Hepatocyte (in vitro differentiated cells): ENCODE results near the gene SGCD. TPM values are rescaled to one million over a fixed set of nuclear protein-coding genes. Genes with fewer than 3 reads are reported as not detected.

Experiments used
- DNase-seq: peaks from one replicate; pipeline ENCODE4 v3.0.0-alpha.2; 2016; ENCODE audit warnings: low spot score
- H2AFZ ChIP-seq: fragments of 200-600 bp; sonication (generic); 2 replicates; pipeline ENCODE4 v1.6.0; 2016; ENCODE audit warnings: antibody characterized with exemption, mild to moderate bottlenecking
- H3K27ac ChIP-seq: fragments of 200-600 bp; sonication (generic); 2 replicates; pipeline ENCODE4 v1.5.1; 2016; ENCODE audit warnings: mild to moderate bottlenecking
- H3K27me3 ChIP-seq: fragments of 200-600 bp; sonication (generic); 2 replicates; pipeline ENCODE4 v1.6.1; 2016
- H3K36me3 ChIP-seq: fragments of 200-600 bp; sonication (generic); replicated peaks from 2 replicates; pipeline ENCODE4 v1.5.1; 2016; ENCODE audit warnings: low read depth; ENCODE audit not compliant: insufficient read depth
- H3K4me1 ChIP-seq: fragments of 200-600 bp; sonication (generic); 2 replicates; pipeline ENCODE4 v1.5.1; 2016; ENCODE audit warnings: mild to moderate bottlenecking, moderate library complexity; ENCODE audit not compliant: insufficient read depth
- H3K4me2 ChIP-seq: fragments of 200-600 bp; sonication (generic); 2 replicates; pipeline ENCODE4 v1.6.0; 2016
- H3K4me3 ChIP-seq: fragments of 200-600 bp; sonication (generic); 2 replicates; pipeline ENCODE4 v1.5.1; 2016; ENCODE audit warnings: mild to moderate bottlenecking
- H3K79me2 ChIP-seq: fragments of 200-600 bp; sonication (generic); 2 replicates; pipeline ENCODE4 v1.6.0; 2017; ENCODE audit warnings: mild to moderate bottlenecking
- H3K9me2 ChIP-seq: fragments of 200-600 bp; sonication (generic); replicated peaks from 2 replicates; pipeline ENCODE4 v1.6.0; 2017; ENCODE audit warnings: mild to moderate bottlenecking; ENCODE audit not compliant: insufficient read depth
- H3K9me3 ChIP-seq: fragments of 200-600 bp; sonication (generic); 2 replicates; pipeline ENCODE4 v1.5.1; 2016; ENCODE audit warnings: low read depth, mild to moderate bottlenecking
- H4K20me1 ChIP-seq: fragments of 200-600 bp; sonication (generic); 2 replicates; pipeline ENCODE4 v1.6.0; 2016; ENCODE audit warnings: mild to moderate bottlenecking; ENCODE audit not compliant: insufficient read depth, poor library complexity, severe bottlenecking
- CTCF ChIP-seq: fragments of 200-600 bp; sonication (generic); IDR thresholded peaks from 2 replicates; pipeline ENCODE4 v1.5.1; 2016; ENCODE audit warnings: antibody characterized with exemption, mild to moderate bottlenecking; ENCODE audit not compliant: poor library complexity
- EZH2 ChIP-seq: fragments of 200-600 bp; sonication (generic); IDR thresholded peaks from 2 replicates; pipeline ENCODE4 v1.6.1; 2016; ENCODE audit warnings: antibody characterized with exemption, mild to moderate bottlenecking, borderline replicate concordance
- EZH2phosphoT487 ChIP-seq: fragments of 200-600 bp; sonication (generic); IDR thresholded peaks from one replicate; pipeline ENCODE4 v1.6.1; 2018; ENCODE audit warnings: antibody characterized with exemption, mild to moderate bottlenecking, low read depth, moderate library complexity; ENCODE audit not compliant: unreplicated experiment, severe bottlenecking
- WGBS: methylation state at CpG from one replicate; pipeline ENCODE4 v1.1.6; 2016; ENCODE audit warnings: low lambda C conversion rate; ENCODE audit errors: missing lambda C conversion rate; 5-methylcytosine and 5-hydroxymethylcytosine counted together
- polyA plus RNA-seq: library from polyadenylated mRNA; unstranded; fragments of >200 nt; fragmentation: Nextera tagmentation; extraction: Ambion mirVana; gene quantifications from 2 replicates; pipeline ENCODE4 v1.2.1, GENCODE V29; 2016
- total RNA-seq: library from RNA; depleted of rRNA; stranded (reverse); fragments of >200 nt; gene quantifications from 2 replicates; pipeline ENCODE4 v1.2.3, GENCODE V29; 2014

SGCD gene
- total and polyA plus RNA-seq, 2 experiments from 2014 or later, result 3.8 to 8.8 TPM

- Histone ChIP-seq H3K4me3 (no peak overlapping the region), H3K9me2 (no peaks in the 10 kb centered on the region), H3K4me2 (no peak overlapping the region), H3K79me2 (no peaks in the 10 kb centered on the region), H3K36me3 (no peaks in the 10 kb centered on the region), H3K27ac (no peak overlapping the region), H3K9me3 (no peaks in the 10 kb centered on the region), H2AFZ (no peak overlapping the region), H4K20me1 (no peaks in the 10 kb centered on the region), H3K4me1 (no peaks in the 10 kb centered on the region), H3K27me3 (no peaks in the 10 kb centered on the region)
- 87% methylated on average over 2 of the region's 2 CpGs for WGBS
- DNase-seq, result no peak
- no peak for TF ChIP-seq EZH2
- no peak for TF ChIP-seq CTCF
- no peak for TF ChIP-seq EZH2phosphoT487
Observed at GRCh38 chr5:156686380-156686779, 359.4 kb downstream of the SGCD start.

- no peak for DNase-seq
Observed at GRCh38 chr5:156686796-156687195, 359.8 kb downstream of the SGCD start.

GRCh38 chr5:156687514-156687913 is 360.6 kb downstream of the SGCD start:
- Histone ChIP-seq H3K79me2 (no peaks in the 10 kb centered on the region), H3K4me2 (no peak overlapping the region), H2AFZ (no peak overlapping the region), H3K9me2 (no peaks in the 10 kb centered on the region), H4K20me1 (no peaks in the 10 kb centered on the region), H3K9me3 (no peaks in the 10 kb centered on the region), H3K36me3 (no peaks in the 10 kb centered on the region), H3K4me1 (no peaks in the 10 kb centered on the region), H3K27me3 (no peaks in the 10 kb centered on the region), H3K27ac (no peak overlapping the region), H3K4me3 (no peak overlapping the region)
- DNase-seq, result no peak
- 84% methylated on average over 8 of the region's 8 CpGs for WGBS
- no peak for TF ChIP-seq EZH2phosphoT487
- no peak for TF ChIP-seq CTCF
- TF ChIP-seq EZH2, result no peak

More at GRCh38 chr5:156686796-156687195, 359.8 kb downstream of the SGCD start:
- 55% methylated on average over 4 of the region's 4 CpGs for WGBS
- Histone ChIP-seq H3K9me2 (no peaks in the 10 kb centered on the region), H2AFZ (no peak overlapping the region), H3K4me2 (no peak overlapping the region), H3K79me2 (no peaks in the 10 kb centered on the region), H3K4me1 (no peaks in the 10 kb centered on the region), H3K9me3 (no peaks in the 10 kb centered on the region), H3K36me3 (no peaks in the 10 kb centered on the region), H3K27ac (no peak overlapping the region), H4K20me1 (no peaks in the 10 kb centered on the region), H3K4me3 (no peak overlapping the region), H3K27me3 (no peaks in the 10 kb centered on the region)
- TF ChIP-seq EZH2phosphoT487 (no peak), EZH2 (no peak), CTCF (no peak)

- Histone ChIP-seq H3K4me3 (no peak overlapping the region), H3K4me2 (no peak overlapping the region), H3K9me3 (no peaks in the 10 kb centered on the region), H3K9me2 (no peaks in the 10 kb centered on the region), H2AFZ (no peak overlapping the region), H3K4me1 (peaks cover 8% of the 10 kb centered on the region), H3K27ac (no peak overlapping the region), H4K20me1 (no peaks in the 10 kb centered on the region), H3K36me3 (no peaks in the 10 kb centered on the region), H3K27me3 (no peaks in the 10 kb centered on the region), H3K79me2 (no peaks in the 10 kb centered on the region)
- WGBS, result 98% methylated on average over 2 of the region's 2 CpGs
- TF ChIP-seq EZH2, result no peak
- TF ChIP-seq EZH2phosphoT487, result no peak
- no peak for TF ChIP-seq CTCF
- DNase-seq, result no peak
Observed at GRCh38 chr5:156691572-156691971, 364.6 kb downstream of the SGCD start.
